Measurements from ENCODE around the gene OSBPL5.

DNA sequence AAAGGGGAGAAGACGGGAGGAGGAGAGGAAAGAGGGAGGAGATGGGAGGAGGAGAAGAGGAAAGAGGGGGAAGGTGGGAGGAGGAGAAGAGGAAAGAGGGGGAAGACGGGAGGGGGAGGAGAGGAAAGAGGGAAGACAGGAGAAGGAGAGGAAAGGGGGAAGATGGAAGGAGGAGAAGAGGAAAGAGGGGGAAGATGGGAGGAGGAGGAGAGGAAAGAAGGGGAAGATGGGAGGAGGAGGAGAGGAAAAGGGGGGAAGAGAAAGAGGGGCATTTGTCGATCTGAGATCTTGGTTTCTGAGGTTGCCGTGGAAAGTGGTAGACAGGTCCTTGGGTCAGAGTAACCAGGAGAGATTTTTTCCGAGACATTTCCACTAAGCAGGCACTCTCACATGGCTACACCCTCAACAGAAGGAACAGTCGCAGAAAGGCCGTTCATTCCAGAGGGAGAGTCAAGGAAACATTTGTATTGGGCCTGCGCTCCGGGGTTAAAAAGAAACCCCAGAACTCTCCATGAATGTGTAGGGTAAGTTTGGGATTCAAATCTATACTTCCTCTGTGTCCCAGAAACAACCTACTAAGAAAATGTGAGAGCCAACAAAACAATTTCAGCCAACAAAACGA lies 68.1 kb downstream of the OSBPL5 start:
- TF ChIP-seq, protein P1, sequence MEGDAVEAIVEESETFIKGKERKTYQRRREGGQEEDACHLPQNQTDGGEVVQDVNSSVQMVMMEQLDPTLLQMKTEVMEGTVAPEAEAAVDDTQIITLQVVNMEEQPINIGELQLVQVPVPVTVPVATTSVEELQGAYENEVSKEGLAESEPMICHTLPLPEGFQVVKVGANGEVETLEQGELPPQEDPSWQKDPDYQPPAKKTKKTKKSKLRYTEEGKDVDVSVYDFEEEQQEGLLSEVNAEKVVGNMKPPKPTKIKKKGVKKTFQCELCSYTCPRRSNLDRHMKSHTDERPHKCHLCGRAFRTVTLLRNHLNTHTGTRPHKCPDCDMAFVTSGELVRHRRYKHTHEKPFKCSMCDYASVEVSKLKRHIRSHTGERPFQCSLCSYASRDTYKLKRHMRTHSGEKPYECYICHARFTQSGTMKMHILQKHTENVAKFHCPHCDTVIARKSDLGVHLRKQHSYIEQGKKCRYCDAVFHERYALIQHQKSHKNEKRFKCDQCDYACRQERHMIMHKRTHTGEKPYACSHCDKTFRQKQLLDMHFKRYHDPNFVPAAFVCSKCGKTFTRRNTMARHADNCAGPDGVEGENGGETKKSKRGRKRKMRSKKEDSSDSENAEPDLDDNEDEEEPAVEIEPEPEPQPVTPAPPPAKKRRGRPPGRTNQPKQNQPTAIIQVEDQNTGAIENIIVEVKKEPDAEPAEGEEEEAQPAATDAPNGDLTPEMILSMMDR (conservative IDR thresholded peaks at IDR 0.05; ENCODE audit: low read depth, low read length) = no peak
- TF ChIP-seq EZH2 (IDR thresholded peaks at IDR 0.05; ENCODE audit: borderline replicate concordance, low read depth, low read length, poor library complexity, severe bottlenecking) = no peak
